GM18526 (cell line): ENCODE measurements around the gene CKS1B.

Experiments used
- POLR2A ChIP-seq: IDR thresholded peaks from 3 replicates; pipeline ENCODE4 v1.6.1; 2011; ENCODE audit not compliant: insufficient read length; ENCODE audit errors: extremely low read depth

The CKS1B gene

GRCh38 chr1:154941333-154942013 is 33.0 kb upstream of the CKS1B start:
- TF ChIP-seq POLR2A = no peak

GRCh38 chr1:154943649-154944400 is 30.7 kb upstream of the CKS1B start:
- no peak for TF ChIP-seq POLR2A

GRCh38 chr1:154944401-154945159 is 29.9 kb upstream of the CKS1B start:
- no peak for TF ChIP-seq POLR2A

GRCh38 chr1:154945160-154945961 is 29.1 kb upstream of the CKS1B start:
- TF ChIP-seq POLR2A = no peak

GRCh38 chr1:154945962-154946850 is 28.3 kb upstream of the CKS1B start:
- TF ChIP-seq POLR2A = no peak

- TF ChIP-seq POLR2A = no peak
Measured at GRCh38 chr1:154948079-154948478, 26.4 kb upstream of the CKS1B start.

GRCh38 chr1:154951901-154952657 is 22.4 kb upstream of the CKS1B start:
- no peak for TF ChIP-seq POLR2A

GRCh38 chr1:154952664-154953063 is 21.8 kb upstream of the CKS1B start:
- no peak for TF ChIP-seq POLR2A

- no peak for TF ChIP-seq POLR2A
Measured at GRCh38 chr1:154953611-154954038, 20.9 kb upstream of the CKS1B start.

- no peak for TF ChIP-seq POLR2A
Measured at GRCh38 chr1:154954541-154954940, 19.9 kb upstream of the CKS1B start.

- peak; percentile 26 for TF ChIP-seq POLR2A
Measured at GRCh38 chr1:154955039-154955717, 19.3 kb upstream of the CKS1B start.

GRCh38 chr1:154955718-154956543 is 18.6 kb upstream of the CKS1B start, which contains the start of gene PBXIP1:
Gene PBXIP1 (minus strand): TSS chr1:154956099. CDS start chr1:154953721, 2,378 bp downstream.
- no peak for TF ChIP-seq POLR2A
